ENCODE measurements around the gene HASPIN. TPM values are rescaled to one million over a fixed set of nuclear protein-coding genes. Genes with fewer than 3 reads are reported as not detected.
"Not testable (repeated sequence)": the region's sequence is repeated elsewhere in the genome, so short reads cannot be mapped to it uniquely, and the experiment has no call there.

Gene HASPIN
- total RNA-seq, 3 donors from 2014 or later (not counting 1 experiment from before 2014, with no cell fraction given), result 0.33 to 0.79 (median 0.70) TPM

DNA sequence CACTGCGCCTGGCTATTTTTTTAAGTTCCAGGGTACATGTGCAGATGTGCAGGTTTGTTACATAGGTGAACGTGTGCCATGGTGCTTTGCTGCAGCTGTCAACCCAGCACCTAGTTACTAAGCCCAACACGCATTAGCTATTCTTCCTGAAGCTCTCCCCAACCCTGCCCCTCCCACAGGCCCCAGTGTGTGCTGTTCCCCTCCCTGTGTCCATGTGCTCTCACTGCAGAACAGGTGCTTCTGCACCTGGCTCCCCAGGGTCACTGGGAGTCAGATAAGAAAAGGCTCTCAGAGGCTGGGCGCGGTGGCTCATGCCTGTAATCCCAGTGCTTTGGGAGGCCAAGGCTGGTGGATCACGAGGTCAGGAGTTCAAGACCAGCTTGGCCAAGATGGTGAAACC lies 6.2 kb downstream of the HASPIN start:
- no peaks in the 10 kb centered on the region for H3K9me3 Mint-ChIP-seq
- Histone ChIP-seq H3K36me3 (ENCODE audit: control insufficient read depth, insufficient read depth, low read length) (no peaks in the 10 kb centered on the region), H3K4me1 (ENCODE audit: control insufficient read depth, insufficient read depth, low read length) (peaks cover 3% of the 10 kb centered on the region), H3K4me3 (ENCODE audit: low read length) (no peak overlapping the region), H3K9me3 (ENCODE audit: control insufficient read depth, insufficient read depth, low read length) (no peaks in the 10 kb centered on the region), H3K27me3 (ENCODE audit: control insufficient read depth, insufficient read depth, low read length) (no peaks in the 10 kb centered on the region), H3K27ac (ENCODE audit: low read length) (no peak overlapping the region)
- no peak for DNase-seq
- no peak for ATAC-seq
- H3K36me3 Mint-ChIP-seq, result no peaks in the 10 kb centered on the region
- peaks cover 0 to under 1% of the 10 kb centered on the region in 2 donors for H3K4me1 Mint-ChIP-seq
- no peaks in the 10 kb centered on the region for H3K27me3 Mint-ChIP-seq (ENCODE audit: low read depth in 2 of 2)
- no peak overlapping the region for H3K27ac Mint-ChIP-seq
- over 99% methylated on average over 6 of the region's 6 CpGs for WGBS (ENCODE audit: insufficient coverage)
- H3K4me3 Mint-ChIP-seq, result no peak overlapping the region
- TF ChIP-seq, protein P1, sequence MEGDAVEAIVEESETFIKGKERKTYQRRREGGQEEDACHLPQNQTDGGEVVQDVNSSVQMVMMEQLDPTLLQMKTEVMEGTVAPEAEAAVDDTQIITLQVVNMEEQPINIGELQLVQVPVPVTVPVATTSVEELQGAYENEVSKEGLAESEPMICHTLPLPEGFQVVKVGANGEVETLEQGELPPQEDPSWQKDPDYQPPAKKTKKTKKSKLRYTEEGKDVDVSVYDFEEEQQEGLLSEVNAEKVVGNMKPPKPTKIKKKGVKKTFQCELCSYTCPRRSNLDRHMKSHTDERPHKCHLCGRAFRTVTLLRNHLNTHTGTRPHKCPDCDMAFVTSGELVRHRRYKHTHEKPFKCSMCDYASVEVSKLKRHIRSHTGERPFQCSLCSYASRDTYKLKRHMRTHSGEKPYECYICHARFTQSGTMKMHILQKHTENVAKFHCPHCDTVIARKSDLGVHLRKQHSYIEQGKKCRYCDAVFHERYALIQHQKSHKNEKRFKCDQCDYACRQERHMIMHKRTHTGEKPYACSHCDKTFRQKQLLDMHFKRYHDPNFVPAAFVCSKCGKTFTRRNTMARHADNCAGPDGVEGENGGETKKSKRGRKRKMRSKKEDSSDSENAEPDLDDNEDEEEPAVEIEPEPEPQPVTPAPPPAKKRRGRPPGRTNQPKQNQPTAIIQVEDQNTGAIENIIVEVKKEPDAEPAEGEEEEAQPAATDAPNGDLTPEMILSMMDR (IDR thresholded peaks at IDR 0.05), result no peak
- intact Hi-C loops (cut with micrococcal nuclease), result loop anchor here (10.0 kb wide), 1 partner anchor 275 kb away; no protein-coding TSS in a partner anchor

DNA sequence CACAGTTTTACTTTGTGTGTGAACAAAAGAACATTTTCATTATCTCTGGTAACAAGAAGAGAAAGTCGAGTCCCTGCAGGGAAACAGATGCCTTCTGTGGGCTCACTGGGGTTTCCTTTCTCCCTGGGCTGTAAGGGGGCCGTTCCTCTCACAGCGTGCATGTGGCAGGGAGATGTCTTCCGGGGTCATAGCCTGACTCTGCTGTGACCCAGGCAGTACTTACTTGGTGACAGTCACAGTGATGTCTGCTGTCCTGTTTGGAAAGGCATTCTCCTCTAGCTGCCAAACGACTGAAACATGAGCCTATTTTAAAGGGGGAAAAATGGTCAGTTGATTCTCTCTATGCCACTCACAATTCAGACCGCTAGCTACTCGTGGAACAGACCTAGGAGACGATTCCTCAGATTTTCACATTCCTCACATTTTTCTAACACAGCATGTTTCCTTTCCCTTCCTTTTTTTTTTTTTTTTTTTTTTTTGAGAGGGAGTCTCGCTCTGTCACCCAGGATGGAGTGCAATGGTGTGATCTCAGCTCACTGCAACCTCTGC lies 7.3 kb downstream of the HASPIN start:
- H3K9me3 ChIP-seq (ENCODE audit: control insufficient read depth, insufficient read depth, low read length), result no peaks in the 10 kb centered on the region
- Mint-ChIP-seq H3K4me1 (no peaks in the 10 kb centered on the region), H3K9me3 (no peaks in the 10 kb centered on the region), H3K4me3 (no peak overlapping the region), H3K36me3 (no peaks in the 10 kb centered on the region), H3K27me3 (ENCODE audit: low read depth in 2 of 2) (no peaks in the 10 kb centered on the region), H3K27ac (no peak overlapping the region)
- DNase-seq, result no peak
- WGBS (ENCODE audit: insufficient coverage), result 77% methylated on average over 6 of the region's 9 CpGs
- no peaks in the 10 kb centered on the region for H3K27me3 ChIP-seq (ENCODE audit: control insufficient read depth, insufficient read depth, low read length)
- TF ChIP-seq, protein P1 (IDR thresholded peaks at IDR 0.05), result no peak
- no peaks in the 10 kb centered on the region for H3K4me1 ChIP-seq (ENCODE audit: control insufficient read depth, insufficient read depth, low read length)
- ATAC-seq, result no peak
- no peak overlapping the region for H3K4me3 ChIP-seq (ENCODE audit: low read length)
- no peak overlapping the region for H3K27ac ChIP-seq (ENCODE audit: low read length)
- intact Hi-C loops (cut with micrococcal nuclease), result loop anchor here (10.0 kb wide), 1 partner anchor 274 kb away; no protein-coding TSS in a partner anchor
- H3K36me3 ChIP-seq (ENCODE audit: control insufficient read depth, insufficient read depth, low read length), result no peaks in the 10 kb centered on the region

DNA sequence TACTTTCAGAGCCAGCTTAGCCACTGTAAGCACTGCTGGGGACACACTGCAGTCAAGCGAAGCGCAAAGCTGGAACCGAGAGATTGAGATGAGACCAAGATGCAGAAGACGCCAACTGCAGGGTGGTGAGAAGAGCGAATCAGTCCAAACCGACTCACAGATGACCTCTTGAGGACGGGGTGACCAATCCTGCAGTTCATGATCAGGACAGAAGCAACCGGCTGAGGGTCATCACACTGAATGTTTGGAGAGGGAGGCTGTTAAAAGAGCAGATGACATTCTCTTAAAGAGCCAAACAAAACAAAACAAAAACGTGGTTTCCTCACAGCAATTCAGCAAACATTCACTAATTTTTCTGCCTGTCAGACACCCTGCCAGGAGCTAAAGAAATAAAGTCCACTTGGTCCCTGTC lies 8.5 kb downstream of the HASPIN start:
- intact Hi-C loops (cut with micrococcal nuclease), result loop anchor here (10.0 kb wide), 1 partner anchor 273 kb away; no protein-coding TSS in a partner anchor
- Mint-ChIP-seq H3K36me3 (no peaks in the 10 kb centered on the region), H3K4me1 (peaks cover 0 to 3% of the 10 kb centered on the region in 2 donors), H3K4me3 (no peak overlapping the region), H3K27ac (no peak overlapping the region), H3K9me3 (no peaks in the 10 kb centered on the region), H3K27me3 (ENCODE audit: low read depth in 2 of 2) (no peaks in the 10 kb centered on the region)
- ATAC-seq, result no peak
- Histone ChIP-seq H3K4me3 (ENCODE audit: low read length) (no peak overlapping the region), H3K27ac (ENCODE audit: low read length) (no peak overlapping the region), H3K9me3 (ENCODE audit: control insufficient read depth, insufficient read depth, low read length) (no peaks in the 10 kb centered on the region), H3K4me1 (ENCODE audit: control insufficient read depth, insufficient read depth, low read length) (no peaks in the 10 kb centered on the region), H3K36me3 (ENCODE audit: control insufficient read depth, insufficient read depth, low read length) (no peaks in the 10 kb centered on the region), H3K27me3 (ENCODE audit: control insufficient read depth, insufficient read depth, low read length) (no peaks in the 10 kb centered on the region)
- 66% methylated on average over 9 of the region's 9 CpGs for WGBS (ENCODE audit: insufficient coverage)
- TF ChIP-seq, protein P1 (IDR thresholded peaks at IDR 0.05), result no peak
- DNase-seq, result no peak

DNA sequence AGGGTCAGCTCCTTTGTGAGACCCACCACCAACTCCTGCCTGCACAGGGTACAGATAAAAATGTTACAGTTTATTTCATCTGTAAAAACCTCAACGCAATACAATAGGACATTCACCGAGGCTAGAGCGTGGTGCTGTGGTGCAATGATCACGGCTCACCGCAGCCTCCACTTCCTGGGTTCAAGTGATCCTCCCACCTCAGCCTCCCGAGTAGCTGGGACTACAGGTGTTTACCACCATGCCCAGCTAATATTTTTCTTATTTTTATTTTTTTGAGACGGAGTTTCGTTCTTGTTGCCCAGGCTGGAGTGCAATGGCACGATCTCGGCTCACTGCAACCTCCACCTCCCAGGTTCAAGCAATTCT lies 11.2 kb downstream of the HASPIN start:
- H3K4me1 ChIP-seq (ENCODE audit: control insufficient read depth, insufficient read depth, low read length), result peaks cover 24% of the 10 kb centered on the region
- H3K9me3 ChIP-seq (ENCODE audit: control insufficient read depth, insufficient read depth, low read length); H3K27me3 ChIP-seq (ENCODE audit: control insufficient read depth, insufficient read depth, low read length); H3K36me3 ChIP-seq (ENCODE audit: control insufficient read depth, insufficient read depth, low read length); ATAC-seq; H3K4me3 ChIP-seq (ENCODE audit: low read length); H3K27ac Mint-ChIP-seq; H3K9me3 Mint-ChIP-seq; H3K4me3 Mint-ChIP-seq; H3K27ac ChIP-seq (ENCODE audit: low read length); DNase-seq; H3K36me3 Mint-ChIP-seq; H3K27me3 Mint-ChIP-seq (ENCODE audit: low read depth in 2 of 2): not testable (repeated sequence)
- WGBS (ENCODE audit: insufficient coverage), result 89% methylated on average over 10 of the region's 10 CpGs
- H3K4me1 Mint-ChIP-seq, result peaks cover 21 to 29% of the 10 kb centered on the region in 2 donors
- intact Hi-C loops (cut with micrococcal nuclease), result loop anchor here (10.0 kb wide), 1 partner anchor 270 kb away; no protein-coding TSS in a partner anchor
